Measurements from ENCODE around the gene ZCCHC8.
"Not testable (repeated sequence)": the region's sequence is repeated elsewhere in the genome, so short reads cannot be mapped to it uniquely, and the experiment has no call there.

GRCh38 chr12:122493222-122493621 lies 7.5 kb downstream of the ZCCHC8 start:
- not testable (repeated sequence) for TF ChIP-seq POLR2A, CTCF (IDR thresholded peaks at IDR 0.05)
